NK-92 (cell line): ENCODE results near the gene NGF.

Source experiments
- DNase-seq: peaks from one replicate; lab custom pipeline; 2025; ENCODE audit not compliant: unreplicated experiment; lab: John Stamatoyannopoulos, UW

Gene NGF

DNA sequence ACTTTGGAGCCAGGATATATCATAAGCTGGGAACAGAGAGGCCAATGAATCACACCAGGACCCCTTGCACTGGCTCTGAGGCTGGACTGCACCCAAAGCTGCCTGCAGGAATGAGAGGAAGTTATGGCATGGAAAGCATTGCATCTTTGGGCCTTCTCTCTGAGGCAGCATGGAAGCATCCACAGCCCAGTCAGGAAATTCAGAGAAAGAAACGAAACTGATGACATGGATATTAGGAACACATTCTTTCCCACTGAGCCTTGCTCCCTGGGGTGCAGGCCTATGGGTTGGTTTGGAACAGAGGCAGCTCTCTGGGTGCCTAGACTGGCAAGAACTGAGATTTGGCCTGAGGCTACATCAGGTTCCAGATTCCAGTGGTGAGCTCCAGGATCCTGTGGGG is 98.6 kb downstream of the NGF start:
- DNase-seq = no peak

DNA sequence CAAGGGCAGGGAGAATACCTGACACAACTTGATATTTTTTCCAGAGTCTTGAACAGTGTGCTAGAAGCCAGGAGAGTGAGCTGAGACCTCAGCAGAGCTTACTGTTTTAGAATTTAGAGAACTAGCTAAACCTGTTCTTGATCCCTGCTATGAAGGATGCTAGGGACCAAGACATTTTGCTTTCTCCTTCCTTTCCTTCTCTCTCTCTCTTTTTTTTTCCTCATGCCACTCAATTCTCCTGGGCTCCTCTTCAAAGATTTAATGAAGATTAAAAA is 99.0 kb downstream of the NGF start:
- DNase-seq = no peak

DNA sequence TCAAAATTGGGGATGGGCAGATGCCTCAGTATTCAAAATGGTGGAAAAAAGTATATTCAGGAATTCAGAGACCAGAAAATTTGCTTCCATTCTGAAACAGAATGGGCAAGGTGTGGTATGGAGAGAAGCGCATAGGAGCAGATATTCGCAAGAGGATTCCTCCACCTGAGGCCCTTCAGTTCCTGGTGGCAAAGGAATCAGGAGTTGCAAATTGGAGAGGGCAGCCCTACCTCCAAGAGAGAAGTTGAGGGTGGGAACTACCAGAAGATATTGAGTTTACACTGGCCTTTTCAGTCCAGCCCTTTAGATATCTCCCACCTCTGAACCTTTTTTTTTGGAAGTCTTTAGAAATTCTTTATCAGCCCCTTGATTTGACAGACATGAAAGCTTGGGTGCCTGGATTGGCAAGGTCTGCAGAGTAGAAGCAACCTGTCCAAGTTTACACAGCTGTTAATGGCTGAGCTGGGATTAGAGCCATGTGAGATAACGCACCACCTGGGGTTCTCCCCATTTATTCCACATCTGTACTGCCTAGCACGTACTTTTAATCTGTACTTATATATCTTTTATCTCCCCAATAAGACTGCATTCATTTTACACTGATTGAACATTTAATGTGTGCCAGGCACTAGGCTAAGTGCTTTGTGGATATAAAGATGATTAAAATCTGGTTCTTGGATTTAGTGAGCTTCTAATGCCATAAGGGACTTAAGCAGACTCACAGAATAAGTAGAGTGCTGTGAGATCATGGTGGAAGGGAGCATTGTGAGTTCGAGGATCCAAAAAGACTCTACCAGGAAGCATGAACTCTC is 99.5 kb downstream of the NGF start:
- no peak for DNase-seq

DNA sequence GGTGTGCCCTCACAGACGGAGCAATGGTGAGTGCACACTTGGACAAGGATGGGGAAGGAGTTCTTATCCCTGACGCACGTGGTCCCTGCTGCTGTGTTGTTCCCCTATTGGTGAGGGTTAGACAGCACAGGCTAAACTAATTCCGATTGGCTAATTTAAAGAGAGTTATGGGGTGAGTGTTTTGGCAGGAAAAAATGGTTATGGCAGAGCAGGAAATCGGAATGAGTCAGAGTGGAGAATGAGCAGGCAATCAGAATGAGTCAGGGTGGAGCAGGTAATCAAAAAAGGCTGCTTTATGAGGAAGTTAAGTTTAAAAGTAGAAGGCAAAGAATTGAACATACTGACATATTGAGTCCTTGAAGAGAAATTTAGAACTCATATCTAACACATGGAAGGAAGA is 100.5 kb downstream of the NGF start:
- DNase-seq = no peak

DNA sequence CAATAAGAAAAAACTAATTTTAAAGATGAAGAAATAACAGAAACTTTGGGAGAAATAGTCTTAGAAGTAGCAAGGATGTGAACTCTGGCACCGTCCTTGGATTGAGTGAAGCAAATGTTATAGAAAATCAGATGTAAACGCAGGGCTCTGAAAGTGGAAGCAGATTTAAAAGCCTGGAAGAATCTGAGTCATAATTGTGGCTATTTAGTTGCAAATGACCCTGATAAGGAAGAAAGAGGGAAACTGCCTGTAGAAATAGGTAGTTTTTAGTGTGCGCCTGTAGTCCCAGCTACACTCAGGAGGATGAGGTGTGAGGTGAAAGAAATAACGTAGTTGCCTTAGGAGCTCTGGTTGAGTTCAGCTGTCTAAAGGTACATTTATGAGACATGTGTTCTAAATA is 101.0 kb downstream of the NGF start:
- no peak for DNase-seq
